Astrocyte (in vitro differentiated cells and primary cell): ENCODE results near the gene LARGE1.

Experiments
- CTCF ChIP-seq: IDR thresholded peaks from 2 replicates; pipeline ENCODE4 v1.5.1; 2011; ENCODE audit warnings: low read depth, mild to moderate bottlenecking, inconsistent platforms, low read length, moderate library complexity; ENCODE audit not compliant: insufficient read depth
- EZH2 ChIP-seq: IDR thresholded peaks from 2 replicates; pipeline ENCODE4 v1.6.1; 2012; ENCODE audit warnings: mild to moderate bottlenecking, low read length, inconsistent platforms; ENCODE audit not compliant: insufficient read depth

DNA sequence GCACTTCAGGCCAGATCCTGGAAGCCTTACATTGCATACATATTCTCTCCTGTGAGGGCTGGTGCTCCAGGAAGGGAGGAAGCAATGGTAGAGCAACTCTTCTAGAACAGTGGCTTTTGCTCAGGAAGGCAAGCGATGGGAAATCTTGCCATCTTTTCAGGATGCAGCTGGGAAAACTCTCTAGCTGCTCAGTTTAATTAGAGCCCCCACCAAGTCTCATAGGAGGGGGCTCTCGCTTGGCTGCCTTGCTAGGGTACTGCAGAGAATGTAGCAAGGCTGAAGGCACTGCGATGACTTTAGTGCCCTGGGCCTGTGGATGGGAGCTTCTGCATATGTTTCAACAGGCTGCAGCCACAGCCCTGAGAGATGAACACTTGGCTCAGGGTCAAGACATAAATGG is 504.9 kb downstream of the LARGE1 start:
- no peak for TF ChIP-seq CTCF
- TF ChIP-seq EZH2: no peak
